H1 (cell line): ENCODE results near the gene ZNF629. TPM values are rescaled to one million over a fixed set of nuclear protein-coding genes. Genes with fewer than 3 reads are reported as not detected.

ENCODE experiments used
- ASH2L ChIP-seq: fragments of 200-600, 300-600 bp; sonication (generic); IDR thresholded peaks from one replicate; pipeline ENCODE4 v1.7.1; 2017; ENCODE audit warnings: low read length
- CEBPB ChIP-seq: IDR thresholded peaks from 2 replicates; pipeline ENCODE4 v1.6.1; 2012; ENCODE audit warnings: low read depth, low read length
- CHD1 ChIP-seq: IDR thresholded peaks from 2 replicates; pipeline ENCODE4 v1.6.1; 2012; ENCODE audit warnings: low read depth, low read length, improper control_type of control experiment
- CHD2 ChIP-seq: IDR thresholded peaks from 2 replicates; pipeline ENCODE4 v1.6.1; 2012; ENCODE audit warnings: low read length, improper control_type of control experiment
- GABPA ChIP-seq: IDR thresholded peaks from 2 replicates; pipeline ENCODE4 v1.6.1; 2011; ENCODE audit warnings: mild to moderate bottlenecking, low read length, moderate library complexity, borderline replicate concordance; ENCODE audit not compliant: insufficient read depth
- NRF1 ChIP-seq: IDR thresholded peaks from 2 replicates; pipeline ENCODE4 v1.6.1; 2011; ENCODE audit warnings: mild to moderate bottlenecking, low read depth, low read length, improper control_type of control experiment
- SAP30 ChIP-seq: fragments of 300-600 bp; sonication (generic); IDR thresholded peaks from 2 replicates; pipeline ENCODE4 v1.7.1; 2012; ENCODE audit warnings: low read length, moderate library complexity, mild to moderate bottlenecking, inconsistent platforms; ENCODE audit not compliant: insufficient read depth, insufficient replicate concordance
- TAF7 ChIP-seq: optimal IDR thresholded peaks from 2 replicates; pipeline ENCODE3; 2011; ENCODE audit warnings: low read depth, mild to moderate bottlenecking, inconsistent platforms, low read length, moderate library complexity, borderline replicate concordance
- polyA plus RNA-seq, 7 experiments: library from polyadenylated mRNA; depleted of rRNA in 3 of 7; stranded (reverse) in 5 of 7; unstranded in 2 of 7; fragments of >200 nt in 5 of 7; fragments of 200-250 nt in 2 of 7; gene quantifications; 1 replicate in 5 of 7; 2 replicates in 1 of 7; 4 replicates in 1 of 7; pipeline versions ENCODE4 v1.2.1 to v1.2.3, GENCODE V29; 2011 to 2013; ENCODE audit warnings: missing spikeins in 2 of 7, mixed read lengths in 2 of 7
- total RNA-seq: library from RNA; stranded (reverse); fragmentation: NEBNext Ultra II Directional; extraction: Animal tissue kit (Norgen Biotek cat#: 25700); gene quantifications from 2 replicates; pipeline ENCODE4 v1.2.1, GENCODE V29; 2021
- TF ChIP-seq, protein P1 (sequence below): fragments of 300-600 bp; sonication (generic); IDR thresholded peaks from 2 replicates; pipeline ENCODE4 v1.7.1; 2012; ENCODE audit warnings: low read length, moderate library complexity, mild to moderate bottlenecking, inconsistent platforms; ENCODE audit not compliant: insufficient replicate concordance
- TF ChIP-seq, protein P2 (sequence below): IDR thresholded peaks from 2 replicates; pipeline ENCODE4 v1.6.1; 2012; ENCODE audit warnings: low read length, inconsistent platforms

The ZNF629 gene
- total and polyA plus RNA-seq, 2 of the 8 experiments (the other 6 are each of a cell fraction or from before 2014, with no cell fraction given), result 11.0 to 19.5 TPM

DNA sequence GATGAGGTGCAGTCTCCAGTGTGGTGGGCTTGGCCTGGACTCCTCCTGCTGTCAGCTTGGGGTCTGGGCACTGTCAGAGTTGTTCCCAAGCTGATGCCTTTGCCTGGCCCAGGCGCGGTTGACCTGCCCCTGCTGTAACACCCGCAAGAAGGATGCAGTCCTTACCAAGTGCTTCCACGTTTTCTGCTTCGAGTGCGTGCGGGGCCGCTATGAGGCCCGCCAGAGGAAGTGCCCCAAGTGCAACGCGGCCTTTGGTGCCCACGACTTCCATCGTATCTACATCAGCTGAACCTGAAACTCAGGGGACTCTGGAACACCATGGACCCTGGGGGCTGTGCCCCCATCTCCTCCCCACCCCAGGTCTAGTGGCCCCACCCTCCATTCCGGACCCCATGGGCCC, 13.2 kb downstream of the ZNF629 start (continued):
- TF ChIP-seq, protein P1, sequence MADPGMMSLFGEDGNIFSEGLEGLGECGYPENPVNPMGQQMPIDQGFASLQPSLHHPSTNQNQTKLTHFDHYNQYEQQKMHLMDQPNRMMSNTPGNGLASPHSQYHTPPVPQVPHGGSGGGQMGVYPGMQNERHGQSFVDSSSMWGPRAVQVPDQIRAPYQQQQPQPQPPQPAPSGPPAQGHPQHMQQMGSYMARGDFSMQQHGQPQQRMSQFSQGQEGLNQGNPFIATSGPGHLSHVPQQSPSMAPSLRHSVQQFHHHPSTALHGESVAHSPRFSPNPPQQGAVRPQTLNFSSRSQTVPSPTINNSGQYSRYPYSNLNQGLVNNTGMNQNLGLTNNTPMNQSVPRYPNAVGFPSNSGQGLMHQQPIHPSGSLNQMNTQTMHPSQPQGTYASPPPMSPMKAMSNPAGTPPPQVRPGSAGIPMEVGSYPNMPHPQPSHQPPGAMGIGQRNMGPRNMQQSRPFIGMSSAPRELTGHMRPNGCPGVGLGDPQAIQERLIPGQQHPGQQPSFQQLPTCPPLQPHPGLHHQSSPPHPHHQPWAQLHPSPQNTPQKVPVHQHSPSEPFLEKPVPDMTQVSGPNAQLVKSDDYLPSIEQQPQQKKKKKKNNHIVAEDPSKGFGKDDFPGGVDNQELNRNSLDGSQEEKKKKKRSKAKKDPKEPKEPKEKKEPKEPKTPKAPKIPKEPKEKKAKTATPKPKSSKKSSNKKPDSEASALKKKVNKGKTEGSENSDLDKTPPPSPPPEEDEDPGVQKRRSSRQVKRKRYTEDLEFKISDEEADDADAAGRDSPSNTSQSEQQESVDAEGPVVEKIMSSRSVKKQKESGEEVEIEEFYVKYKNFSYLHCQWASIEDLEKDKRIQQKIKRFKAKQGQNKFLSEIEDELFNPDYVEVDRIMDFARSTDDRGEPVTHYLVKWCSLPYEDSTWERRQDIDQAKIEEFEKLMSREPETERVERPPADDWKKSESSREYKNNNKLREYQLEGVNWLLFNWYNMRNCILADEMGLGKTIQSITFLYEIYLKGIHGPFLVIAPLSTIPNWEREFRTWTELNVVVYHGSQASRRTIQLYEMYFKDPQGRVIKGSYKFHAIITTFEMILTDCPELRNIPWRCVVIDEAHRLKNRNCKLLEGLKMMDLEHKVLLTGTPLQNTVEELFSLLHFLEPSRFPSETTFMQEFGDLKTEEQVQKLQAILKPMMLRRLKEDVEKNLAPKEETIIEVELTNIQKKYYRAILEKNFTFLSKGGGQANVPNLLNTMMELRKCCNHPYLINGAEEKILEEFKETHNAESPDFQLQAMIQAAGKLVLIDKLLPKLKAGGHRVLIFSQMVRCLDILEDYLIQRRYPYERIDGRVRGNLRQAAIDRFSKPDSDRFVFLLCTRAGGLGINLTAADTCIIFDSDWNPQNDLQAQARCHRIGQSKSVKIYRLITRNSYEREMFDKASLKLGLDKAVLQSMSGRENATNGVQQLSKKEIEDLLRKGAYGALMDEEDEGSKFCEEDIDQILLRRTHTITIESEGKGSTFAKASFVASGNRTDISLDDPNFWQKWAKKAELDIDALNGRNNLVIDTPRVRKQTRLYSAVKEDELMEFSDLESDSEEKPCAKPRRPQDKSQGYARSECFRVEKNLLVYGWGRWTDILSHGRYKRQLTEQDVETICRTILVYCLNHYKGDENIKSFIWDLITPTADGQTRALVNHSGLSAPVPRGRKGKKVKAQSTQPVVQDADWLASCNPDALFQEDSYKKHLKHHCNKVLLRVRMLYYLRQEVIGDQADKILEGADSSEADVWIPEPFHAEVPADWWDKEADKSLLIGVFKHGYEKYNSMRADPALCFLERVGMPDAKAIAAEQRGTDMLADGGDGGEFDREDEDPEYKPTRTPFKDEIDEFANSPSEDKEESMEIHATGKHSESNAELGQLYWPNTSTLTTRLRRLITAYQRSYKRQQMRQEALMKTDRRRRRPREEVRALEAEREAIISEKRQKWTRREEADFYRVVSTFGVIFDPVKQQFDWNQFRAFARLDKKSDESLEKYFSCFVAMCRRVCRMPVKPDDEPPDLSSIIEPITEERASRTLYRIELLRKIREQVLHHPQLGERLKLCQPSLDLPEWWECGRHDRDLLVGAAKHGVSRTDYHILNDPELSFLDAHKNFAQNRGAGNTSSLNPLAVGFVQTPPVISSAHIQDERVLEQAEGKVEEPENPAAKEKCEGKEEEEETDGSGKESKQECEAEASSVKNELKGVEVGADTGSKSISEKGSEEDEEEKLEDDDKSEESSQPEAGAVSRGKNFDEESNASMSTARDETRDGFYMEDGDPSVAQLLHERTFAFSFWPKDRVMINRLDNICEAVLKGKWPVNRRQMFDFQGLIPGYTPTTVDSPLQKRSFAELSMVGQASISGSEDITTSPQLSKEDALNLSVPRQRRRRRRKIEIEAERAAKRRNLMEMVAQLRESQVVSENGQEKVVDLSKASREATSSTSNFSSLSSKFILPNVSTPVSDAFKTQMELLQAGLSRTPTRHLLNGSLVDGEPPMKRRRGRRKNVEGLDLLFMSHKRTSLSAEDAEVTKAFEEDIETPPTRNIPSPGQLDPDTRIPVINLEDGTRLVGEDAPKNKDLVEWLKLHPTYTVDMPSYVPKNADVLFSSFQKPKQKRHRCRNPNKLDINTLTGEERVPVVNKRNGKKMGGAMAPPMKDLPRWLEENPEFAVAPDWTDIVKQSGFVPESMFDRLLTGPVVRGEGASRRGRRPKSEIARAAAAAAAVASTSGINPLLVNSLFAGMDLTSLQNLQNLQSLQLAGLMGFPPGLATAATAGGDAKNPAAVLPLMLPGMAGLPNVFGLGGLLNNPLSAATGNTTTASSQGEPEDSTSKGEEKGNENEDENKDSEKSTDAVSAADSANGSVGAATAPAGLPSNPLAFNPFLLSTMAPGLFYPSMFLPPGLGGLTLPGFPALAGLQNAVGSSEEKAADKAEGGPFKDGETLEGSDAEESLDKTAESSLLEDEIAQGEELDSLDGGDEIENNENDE, result no peak
- TF ChIP-seq CHD2 (no peak), SAP30 (no peak), TAF7 (no peak), ASH2L (no peak), GABPA (no peak), CHD1 (no peak), NRF1 (no peak), CEBPB (no peak)
- TF ChIP-seq, protein P2, sequence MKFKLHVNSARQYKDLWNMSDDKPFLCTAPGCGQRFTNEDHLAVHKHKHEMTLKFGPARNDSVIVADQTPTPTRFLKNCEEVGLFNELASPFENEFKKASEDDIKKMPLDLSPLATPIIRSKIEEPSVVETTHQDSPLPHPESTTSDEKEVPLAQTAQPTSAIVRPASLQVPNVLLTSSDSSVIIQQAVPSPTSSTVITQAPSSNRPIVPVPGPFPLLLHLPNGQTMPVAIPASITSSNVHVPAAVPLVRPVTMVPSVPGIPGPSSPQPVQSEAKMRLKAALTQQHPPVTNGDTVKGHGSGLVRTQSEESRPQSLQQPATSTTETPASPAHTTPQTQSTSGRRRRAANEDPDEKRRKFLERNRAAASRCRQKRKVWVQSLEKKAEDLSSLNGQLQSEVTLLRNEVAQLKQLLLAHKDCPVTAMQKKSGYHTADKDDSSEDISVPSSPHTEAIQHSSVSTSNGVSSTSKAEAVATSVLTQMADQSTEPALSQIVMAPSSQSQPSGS, result no peak
